DND-41 (cell line): ENCODE data around the gene SLC25A18.

Source experiments
- ATAC-seq: fragments of 200-7000 bp; cut with Tn5 transposase; 3 replicates; pipeline ENCODE4 v1.9.1; 2021; ENCODE audit warnings: low read depth; ENCODE audit not compliant: insufficient read depth
- DNase-seq: peaks from one replicate; pipeline ENCODE4 v3.0.0-alpha.2; 2020
- H2AFZ ChIP-seq: 2 replicates; pipeline ENCODE4 v1.6.0; 2012; ENCODE audit warnings: low read depth, low read length
- H3K27ac ChIP-seq: 2 replicates; pipeline ENCODE4 v1.5.1; 2012; ENCODE audit warnings: low read length, inconsistent platforms
- H3K27me3 ChIP-seq: fragments of 200-600 bp; sonication (generic); 2 replicates; pipeline ENCODE4 v1.6.0; 2012; ENCODE audit warnings: low read length, mild to moderate bottlenecking, inconsistent platforms; ENCODE audit not compliant: insufficient read depth, poor library complexity
- H3K36me3 ChIP-seq: 2 replicates; pipeline ENCODE4 v1.5.1; 2012; ENCODE audit warnings: low read length, inconsistent platforms; ENCODE audit not compliant: insufficient read depth
- H3K4me1 ChIP-seq: 2 replicates; pipeline ENCODE4 v1.5.1; 2012; ENCODE audit warnings: mild to moderate bottlenecking, low read length; ENCODE audit not compliant: insufficient read depth
- H3K4me2 ChIP-seq: 2 replicates; pipeline ENCODE4 v1.6.0; 2012; ENCODE audit warnings: mild to moderate bottlenecking, moderate library complexity, low read length, inconsistent platforms; ENCODE audit not compliant: insufficient read depth
- H3K4me3 ChIP-seq, 2 experiments: fragments of 200-600 bp in 1 of 2; shearing (Covaris generic) in 1 of 2; 2 replicates each; pipeline ENCODE4 v1.5.1; 2012 to 2016; ENCODE audit warnings: inconsistent platforms in 2 of 2, low read length in 2 of 2, mild to moderate bottlenecking in 2 of 2, low read depth in 1 of 2, moderate library complexity in 1 of 2
- H3K79me2 ChIP-seq: 2 replicates; pipeline ENCODE4 v1.6.0; 2012; ENCODE audit warnings: low read length, inconsistent platforms; ENCODE audit not compliant: insufficient read depth
- H3K9ac ChIP-seq: 2 replicates; pipeline ENCODE4 v1.6.0; 2012; ENCODE audit warnings: low read depth, mild to moderate bottlenecking, inconsistent platforms, low read length, moderate library complexity
- H3K9me3 ChIP-seq: 2 replicates; pipeline ENCODE4 v1.5.1; 2012; ENCODE audit warnings: low read length, moderate library complexity, mild to moderate bottlenecking, inconsistent platforms; ENCODE audit not compliant: insufficient read depth, severe bottlenecking
- H4K20me1 ChIP-seq: 2 replicates; pipeline ENCODE4 v1.6.0; 2012; ENCODE audit warnings: low read length; ENCODE audit not compliant: insufficient read depth
- EZH2 ChIP-seq: IDR thresholded peaks from 3 replicates; pipeline ENCODE4 v1.6.1; 2012; ENCODE audit warnings: borderline replicate concordance, low read depth, mild to moderate bottlenecking, moderate library complexity, low read length, inconsistent platforms; ENCODE audit not compliant: severe bottlenecking
- TF ChIP-seq, protein P1 (sequence below): IDR thresholded peaks from 2 replicates; pipeline ENCODE4 v1.5.1; 2012; ENCODE audit warnings: borderline replicate concordance, low read length, moderate library complexity, mild to moderate bottlenecking; ENCODE audit not compliant: poor library complexity, severe bottlenecking; ENCODE audit errors: extremely low read depth

Gene SLC25A18

DNA sequence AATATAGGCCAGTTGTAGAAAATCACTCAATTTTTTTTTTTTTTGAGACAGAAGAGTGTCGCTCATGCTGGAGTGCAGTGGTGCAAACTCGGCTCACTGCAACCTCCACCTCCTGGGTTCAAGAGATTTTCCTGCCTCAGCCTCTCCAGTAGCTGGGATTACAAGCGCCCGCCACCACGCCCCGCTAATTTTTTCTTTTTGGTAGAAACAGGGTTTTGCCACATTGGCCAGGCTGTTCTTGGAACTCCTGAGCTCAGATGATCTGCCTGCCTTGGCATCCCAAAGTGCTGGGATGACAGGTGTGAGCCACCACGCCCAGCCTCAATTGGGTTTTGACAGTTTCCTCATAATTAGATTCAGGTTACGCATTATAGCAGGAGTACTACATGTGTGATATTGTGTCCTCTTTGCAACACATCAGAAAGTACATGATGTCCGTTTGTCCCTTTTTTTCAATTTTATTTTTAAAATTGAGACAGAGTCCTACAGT lies 67.8 kb downstream of the SLC25A18 start:
- no peaks in the 10 kb centered on the region for H3K27me3 ChIP-seq
- no peaks in the 10 kb centered on the region; the same call in 1 of the 2 replicates for H4K20me1 ChIP-seq
- no peak overlapping the region for H3K4me3 ChIP-seq
- no peak for TF ChIP-seq EZH2
- TF ChIP-seq, protein P1, sequence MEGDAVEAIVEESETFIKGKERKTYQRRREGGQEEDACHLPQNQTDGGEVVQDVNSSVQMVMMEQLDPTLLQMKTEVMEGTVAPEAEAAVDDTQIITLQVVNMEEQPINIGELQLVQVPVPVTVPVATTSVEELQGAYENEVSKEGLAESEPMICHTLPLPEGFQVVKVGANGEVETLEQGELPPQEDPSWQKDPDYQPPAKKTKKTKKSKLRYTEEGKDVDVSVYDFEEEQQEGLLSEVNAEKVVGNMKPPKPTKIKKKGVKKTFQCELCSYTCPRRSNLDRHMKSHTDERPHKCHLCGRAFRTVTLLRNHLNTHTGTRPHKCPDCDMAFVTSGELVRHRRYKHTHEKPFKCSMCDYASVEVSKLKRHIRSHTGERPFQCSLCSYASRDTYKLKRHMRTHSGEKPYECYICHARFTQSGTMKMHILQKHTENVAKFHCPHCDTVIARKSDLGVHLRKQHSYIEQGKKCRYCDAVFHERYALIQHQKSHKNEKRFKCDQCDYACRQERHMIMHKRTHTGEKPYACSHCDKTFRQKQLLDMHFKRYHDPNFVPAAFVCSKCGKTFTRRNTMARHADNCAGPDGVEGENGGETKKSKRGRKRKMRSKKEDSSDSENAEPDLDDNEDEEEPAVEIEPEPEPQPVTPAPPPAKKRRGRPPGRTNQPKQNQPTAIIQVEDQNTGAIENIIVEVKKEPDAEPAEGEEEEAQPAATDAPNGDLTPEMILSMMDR, result no peak
- DNase-seq (no peak), ATAC-seq (no peak)
- no peak overlapping the region for H3K4me2 ChIP-seq
- peaks cover 28% of the 10 kb centered on the region for H3K4me1 ChIP-seq
- no peaks in the 10 kb centered on the region for H3K9me3 ChIP-seq
- no peak overlapping the region for H3K27ac ChIP-seq
- no peak overlapping the region for H3K9ac ChIP-seq
- H3K79me2 ChIP-seq, result peaks cover 37% of the 10 kb centered on the region
- no peaks in the 10 kb centered on the region; the same call in 1 of the 2 replicates for H3K36me3 ChIP-seq
- no peak overlapping the region for H2AFZ ChIP-seq

GRCh38 chr22:17633217-17633997 lies 70.1 kb downstream of the SLC25A18 start:
- H3K79me2 ChIP-seq, result peaks cover 14% of the 10 kb centered on the region
- H3K4me2 ChIP-seq, result no peak overlapping the region
- H3K36me3 ChIP-seq, result no peaks in the 10 kb centered on the region; the same call in 1 of the 2 replicates
- H3K9me3 ChIP-seq, result no peaks in the 10 kb centered on the region
- ATAC-seq (no peak), DNase-seq (no peak)
- no peaks in the 10 kb centered on the region for H3K27me3 ChIP-seq
- H4K20me1 ChIP-seq, result no peaks in the 10 kb centered on the region
- TF ChIP-seq, protein P1, result no peak
- TF ChIP-seq EZH2, result no peak
- no peak overlapping the region for H2AFZ ChIP-seq
- H3K4me1 ChIP-seq, result peaks cover 19% of the 10 kb centered on the region
- H3K4me3 ChIP-seq, result no peak overlapping the region
- no peak overlapping the region for H3K9ac ChIP-seq
- no peak overlapping the region for H3K27ac ChIP-seq

DNA sequence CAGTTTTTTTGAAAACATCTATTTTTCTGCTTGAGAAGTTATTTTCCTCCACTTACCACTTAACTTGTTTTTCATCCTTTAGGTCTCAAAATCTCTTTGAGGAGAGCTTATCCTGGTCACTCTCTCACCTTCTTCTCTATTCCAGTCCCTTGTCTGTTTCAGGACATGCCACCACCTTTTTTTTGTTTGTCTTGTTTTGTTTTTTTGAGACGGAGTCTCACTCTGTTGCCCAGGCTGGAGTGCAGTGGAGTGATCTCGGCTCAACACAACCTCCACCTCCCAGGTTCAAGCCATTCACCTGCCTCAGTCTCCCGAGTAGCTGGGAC lies 70.7 kb downstream of the SLC25A18 start:
- Histone ChIP-seq H3K36me3 (no peaks in the 10 kb centered on the region; the same call in 1 of the 2 replicates), H3K4me3 (no peak overlapping the region), H3K4me1 (peaks cover 19% of the 10 kb centered on the region), H3K27ac (no peak overlapping the region), H3K79me2 (peaks cover 14% of the 10 kb centered on the region), H3K9ac (no peak overlapping the region), H3K4me2 (no peak overlapping the region), H4K20me1 (no peaks in the 10 kb centered on the region), H3K27me3 (no peaks in the 10 kb centered on the region), H2AFZ (no peak overlapping the region), H3K9me3 (no peaks in the 10 kb centered on the region)
- no peak for TF ChIP-seq EZH2
- TF ChIP-seq, protein P1, result no peak
- ATAC-seq, result no peak
- no peak for DNase-seq
